VCaP (cell line): ENCODE results near the gene MCOLN1.
A peak's percentile ranks its signal among the peaks of the same experiment; 100 is the strongest.

Experiments used
- H3K27ac ChIP-seq: fragments of 450-650 bp; 2 replicates; pipeline ENCODE4 v1.5.1; 2017
- CTCF ChIP-seq: fragments of 450-650 bp; conservative IDR thresholded peaks from 2 replicates; pipeline ENCODE4 v1.5.1; 2017; ENCODE audit warnings: mild to moderate bottlenecking, moderate library complexity

Gene MCOLN1

GRCh38 chr19:7521551-7522071 lies 813 bp upstream of the MCOLN1 start:
- H3K27ac ChIP-seq: peak overlapping the region; percentile 60
- TF ChIP-seq CTCF: no peak

DNA sequence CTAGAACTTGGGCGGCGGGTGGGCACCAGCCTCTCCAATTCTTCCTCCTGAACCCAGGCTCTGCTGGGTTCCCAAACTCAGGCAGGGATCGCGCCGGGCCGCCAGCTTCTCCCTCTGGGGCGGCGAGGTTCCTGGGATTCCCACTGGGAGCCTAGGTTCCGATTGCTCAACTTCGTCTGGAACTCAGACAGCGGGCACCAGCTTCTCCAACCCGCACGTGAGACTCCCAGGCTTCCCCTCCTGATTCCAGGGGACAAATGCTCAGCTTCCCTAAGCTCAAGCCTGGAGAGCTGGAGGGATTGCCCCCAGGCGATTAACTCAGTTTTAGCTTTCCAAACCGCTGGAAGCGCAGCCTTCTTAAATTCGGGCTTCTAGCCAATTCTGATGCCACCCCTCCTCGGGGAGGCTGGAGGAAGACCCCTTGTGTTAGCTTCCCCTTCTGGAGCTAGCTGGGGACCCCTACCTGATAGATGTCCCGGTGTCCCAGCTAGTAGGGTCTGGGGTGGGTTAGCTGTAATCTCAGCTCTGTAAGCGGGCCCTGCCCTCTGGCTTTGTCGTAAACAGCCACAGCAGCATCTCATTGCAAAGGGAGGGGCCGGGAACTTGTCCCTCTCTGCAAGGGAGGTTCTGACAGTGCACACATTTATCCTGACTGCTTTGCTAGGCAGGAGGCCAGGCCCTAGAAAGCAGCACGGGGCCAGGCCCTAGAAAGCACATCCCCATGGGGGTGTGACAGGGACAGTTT lies 671 bp downstream of the MCOLN1 start:
- TF ChIP-seq CTCF: no peak
- H3K27ac ChIP-seq: peak overlapping the region; percentile 42; the same call in 1 of the 2 replicates

DNA sequence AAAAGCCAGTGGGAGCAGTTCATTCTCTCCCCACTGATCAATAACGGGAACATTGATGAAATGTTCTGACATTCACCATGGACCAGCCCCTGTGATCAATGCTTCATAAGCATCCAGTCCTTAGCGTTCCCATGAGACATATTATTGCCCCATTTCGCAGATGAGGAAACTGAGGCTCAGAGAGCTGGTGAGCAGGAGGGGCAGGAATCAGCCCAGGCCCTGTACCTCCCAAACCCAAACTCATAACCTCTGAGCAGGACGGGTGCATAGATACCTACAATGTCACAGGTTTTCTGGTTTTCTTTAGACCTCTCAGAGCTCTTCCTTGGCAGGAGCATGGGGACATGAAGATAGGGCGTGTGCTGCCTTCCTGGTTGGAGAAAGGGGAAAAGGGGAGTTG lies 2.1 kb downstream of the MCOLN1 start:
- no peak overlapping the region for H3K27ac ChIP-seq
- no peak for TF ChIP-seq CTCF

DNA sequence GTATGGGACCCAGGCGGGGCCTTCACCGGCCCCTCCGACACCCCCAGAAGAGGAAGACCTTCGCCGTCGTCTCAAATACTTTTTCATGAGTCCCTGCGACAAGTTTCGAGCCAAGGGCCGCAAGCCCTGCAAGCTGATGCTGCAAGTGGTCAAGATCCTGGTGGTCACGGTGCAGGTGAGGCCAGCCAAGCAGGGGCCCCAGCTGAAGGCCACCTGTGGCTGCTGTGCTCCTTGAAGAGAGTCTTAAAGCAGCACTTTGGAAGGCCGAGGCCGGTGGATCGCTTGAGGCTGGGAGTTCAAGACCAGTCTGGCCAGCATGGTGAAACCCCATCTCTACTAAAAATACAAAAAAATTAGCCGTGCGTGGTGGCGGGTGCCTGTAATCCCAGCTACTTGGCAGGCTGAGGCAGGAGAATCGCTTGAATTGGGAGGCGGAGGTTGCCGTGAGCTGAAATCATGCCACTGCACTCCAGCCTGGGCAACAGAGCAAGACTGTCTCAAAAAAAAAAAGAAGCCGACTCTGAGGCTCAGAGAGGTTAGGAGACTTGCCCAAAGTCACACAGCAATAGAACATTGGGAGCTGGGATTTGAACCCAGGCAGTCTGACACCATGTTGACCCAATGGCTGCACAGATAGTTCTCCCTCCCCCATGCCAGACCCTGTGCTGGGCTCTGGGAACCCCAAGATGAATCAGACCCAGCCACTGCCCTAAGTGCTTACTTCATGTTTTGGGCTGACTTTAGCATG lies 2.7 kb downstream of the MCOLN1 start:
- H3K27ac ChIP-seq: no peak overlapping the region
- TF ChIP-seq CTCF: no peak

DNA sequence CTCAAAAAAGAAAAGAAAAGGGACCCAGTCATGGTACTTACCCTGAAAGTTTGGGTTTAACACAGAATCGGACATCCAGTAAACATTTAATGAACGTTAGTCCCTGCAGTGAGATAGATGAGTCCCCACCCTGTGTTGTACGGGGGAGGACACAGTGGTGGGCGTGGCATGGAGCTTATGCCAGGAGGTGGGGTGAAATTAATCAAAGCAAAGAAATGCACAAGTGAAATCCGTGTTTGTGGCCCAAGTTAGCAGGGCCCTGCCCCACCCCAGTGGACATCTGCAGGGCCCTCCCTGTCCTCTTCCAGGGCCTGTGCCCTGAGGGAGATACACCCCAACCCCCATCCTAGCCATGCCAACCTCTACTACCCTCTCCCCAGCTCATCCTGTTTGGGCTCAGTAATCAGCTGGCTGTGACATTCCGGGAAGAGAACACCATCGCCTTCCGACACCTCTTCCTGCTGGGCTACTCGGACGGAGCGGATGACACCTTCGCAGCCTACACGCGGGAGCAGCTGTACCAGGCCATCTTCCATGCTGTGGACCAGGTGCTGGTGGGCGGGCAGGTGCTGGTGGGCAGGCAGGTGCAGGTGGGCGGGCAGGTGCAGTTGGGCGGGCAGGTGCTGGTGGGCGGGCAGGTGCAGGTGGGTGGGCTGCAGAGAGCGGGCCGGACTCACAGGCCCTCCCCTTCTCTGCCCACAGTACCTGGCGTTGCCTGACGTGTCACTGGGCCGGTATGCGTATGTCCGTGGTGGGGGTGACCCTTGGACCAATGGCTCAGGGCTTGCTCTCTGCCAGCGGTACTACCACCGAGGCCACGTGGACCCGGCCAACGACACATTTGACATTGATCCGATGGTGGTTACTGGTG lies 3.9 kb downstream of the MCOLN1 start:
- H3K27ac ChIP-seq: no peak overlapping the region
- TF ChIP-seq CTCF: no peak

DNA sequence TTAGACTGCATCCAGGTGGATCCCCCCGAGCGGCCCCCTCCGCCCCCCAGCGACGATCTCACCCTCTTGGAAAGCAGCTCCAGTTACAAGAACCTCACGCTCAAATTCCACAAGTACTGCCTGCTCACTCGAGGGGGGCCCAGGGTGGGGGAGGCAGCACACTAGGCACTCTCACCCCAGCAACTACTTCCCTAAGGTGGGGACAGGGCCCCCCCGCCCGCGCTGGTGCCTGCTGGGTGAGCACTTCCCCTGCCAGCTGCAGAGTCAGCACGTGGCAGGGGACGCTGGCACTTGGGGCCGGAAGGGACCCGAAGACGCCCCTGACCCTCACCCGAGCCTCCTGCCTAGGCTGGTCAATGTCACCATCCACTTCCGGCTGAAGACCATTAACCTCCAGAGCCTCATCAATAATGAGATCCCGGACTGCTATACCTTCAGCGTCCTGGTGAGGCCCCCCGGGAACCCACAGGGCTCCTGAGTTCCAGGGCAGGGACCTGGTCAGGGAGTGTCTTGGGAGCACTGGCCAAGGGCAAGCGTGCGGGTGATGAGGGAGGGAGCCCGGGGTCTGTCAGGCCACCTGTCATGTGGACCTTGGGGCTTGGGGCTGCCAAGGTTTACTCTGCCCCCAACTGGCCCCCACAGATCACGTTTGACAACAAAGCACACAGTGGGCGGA lies 5.2 kb downstream of the MCOLN1 start:
- no peak for TF ChIP-seq CTCF
- H3K27ac ChIP-seq: no peak overlapping the region
